CD4-positive, alpha-beta T cell treated with Interleukin-17A for 1 hour (primary cell): Measurements from ENCODE around the gene PDE3B.
"Not testable (repeated sequence)": the region's sequence is repeated elsewhere in the genome, so short reads cannot be mapped to it uniquely, and the experiment has no call there.

Experiments
- DNase-seq: peaks from one replicate; pipeline ENCODE4 v3.0.0-alpha.2; 2020

The PDE3B gene

DNA sequence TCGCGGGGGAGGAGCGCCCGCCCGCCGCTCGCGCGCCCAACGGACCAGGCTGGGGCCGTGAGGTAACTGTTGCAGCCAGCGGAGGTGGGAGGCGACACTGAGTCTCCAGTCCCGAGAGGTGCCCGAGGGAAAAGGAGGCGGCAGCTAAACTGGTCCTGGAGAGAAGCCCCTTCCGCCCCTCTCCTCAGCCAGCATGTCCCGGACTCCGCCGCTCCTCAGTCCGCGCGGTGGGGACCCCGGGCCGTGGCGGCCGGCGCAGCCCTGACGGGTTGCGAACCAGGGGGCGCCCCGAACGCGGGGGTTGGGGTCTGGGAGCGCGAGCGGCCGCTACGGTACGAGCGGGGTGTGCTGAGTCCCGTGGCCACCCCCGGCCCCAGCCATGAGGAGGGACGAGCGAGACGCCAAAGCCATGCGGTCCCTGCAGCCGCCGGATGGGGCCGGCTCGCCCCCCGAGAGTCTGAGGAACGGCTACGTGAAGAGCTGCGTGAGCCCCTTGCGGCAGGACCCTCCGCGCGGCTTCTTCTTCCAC lies at the start of gene PDE3B:
Gene PDE3B (plus strand): TSS at position 108 of the 529 bp plus-strand sequence. CDS start 272 bp downstream, at position 380.
- peak; percentile 80 for DNase-seq

DNA sequence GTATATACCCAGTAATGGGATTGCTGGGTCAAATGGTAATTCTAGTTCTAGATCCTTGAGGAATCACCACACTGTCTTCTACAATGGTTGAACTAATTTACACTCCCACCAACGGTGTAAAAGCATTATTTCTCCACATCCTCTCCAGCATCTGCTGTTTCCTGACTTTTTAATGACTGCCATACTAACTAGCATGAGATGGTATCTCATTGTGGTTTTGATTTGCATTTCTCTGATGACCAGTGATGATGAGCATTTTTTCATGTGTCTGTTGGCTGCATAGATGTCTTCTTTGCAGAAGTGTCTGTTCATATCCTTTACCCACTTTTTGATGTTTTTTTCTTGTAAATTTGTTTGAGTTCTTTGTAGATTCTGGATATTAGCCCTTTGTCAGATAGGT lies 48.3 kb upstream of the PDE3B start:
- not testable (repeated sequence) for DNase-seq

DNA sequence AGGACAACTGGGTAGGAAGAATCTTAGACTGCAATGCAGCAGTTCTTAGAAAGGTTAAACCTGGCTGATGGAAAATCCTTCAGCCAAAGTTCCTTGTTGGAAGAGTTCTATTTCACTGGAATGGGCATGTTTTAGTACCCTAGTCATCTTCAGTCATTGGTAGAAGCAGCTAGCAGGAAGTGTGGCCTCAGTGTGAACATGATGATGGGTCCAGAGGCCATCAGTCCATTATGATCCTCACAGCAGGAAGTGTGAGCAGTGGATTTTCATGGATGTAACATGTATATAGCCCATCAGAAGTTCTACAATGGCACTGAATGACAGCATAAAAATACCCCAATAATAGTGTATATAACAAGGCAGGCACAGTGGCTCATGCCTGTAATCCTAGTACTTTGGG lies 35.9 kb upstream of the PDE3B start:
- DNase-seq = no peak

DNA sequence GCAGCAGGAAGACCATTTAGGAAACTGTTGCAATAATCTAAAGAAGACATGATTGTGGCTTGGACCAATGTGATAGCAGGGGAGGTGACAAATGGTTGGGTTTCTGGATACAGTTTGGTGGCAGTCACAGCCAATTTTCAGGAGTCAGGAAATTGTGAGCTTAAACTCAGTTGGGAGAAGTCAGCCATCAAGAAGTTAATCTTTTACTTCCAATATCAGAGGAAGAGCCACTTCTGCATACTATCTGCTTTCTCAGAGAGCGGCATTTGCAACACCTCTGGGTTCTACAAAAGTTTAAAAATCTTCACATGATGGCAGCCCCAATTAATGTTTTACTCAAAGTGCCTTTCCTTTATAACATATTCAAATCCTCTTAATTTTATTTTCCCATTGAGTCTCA lies 33.7 kb upstream of the PDE3B start:
- DNase-seq = no peak

DNA sequence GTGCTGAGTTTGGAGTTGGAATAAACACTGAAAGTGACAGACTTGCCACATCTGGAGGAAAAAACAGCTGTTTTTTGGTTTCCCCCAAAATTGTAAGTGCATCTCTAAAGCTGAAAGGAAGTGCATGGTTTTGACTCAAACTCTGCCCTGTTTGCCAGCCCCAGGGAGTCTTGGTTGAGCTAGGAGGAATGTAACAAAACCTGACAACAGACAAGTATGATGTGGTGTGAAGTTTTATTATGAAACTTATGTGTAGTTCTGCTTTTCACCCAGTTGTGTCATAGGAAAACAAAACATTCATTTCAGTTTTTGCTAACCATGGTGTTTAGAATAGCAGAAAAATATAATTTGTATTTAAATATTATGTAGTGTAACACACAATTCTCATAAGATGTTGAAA lies 31.7 kb upstream of the PDE3B start:
- no peak for DNase-seq

DNA sequence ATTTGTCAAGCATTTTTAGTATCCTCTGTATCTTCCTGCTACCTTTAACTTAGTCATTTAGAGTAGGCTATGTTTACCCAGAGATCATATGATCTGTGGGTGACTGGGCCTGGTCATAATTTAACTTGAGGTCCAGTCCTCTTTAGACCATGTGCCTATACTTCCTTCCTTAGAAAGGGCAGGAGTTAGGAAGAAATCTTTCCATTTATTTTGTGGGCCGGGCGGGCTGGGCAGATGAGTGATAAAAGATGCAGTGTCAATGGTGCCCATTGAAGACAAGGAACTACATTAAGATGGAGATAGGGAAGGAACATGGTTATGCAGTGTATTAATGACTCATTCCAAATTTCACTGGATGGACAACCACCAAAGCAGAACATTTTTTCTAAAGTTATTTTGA lies 30.9 kb upstream of the PDE3B start:
- no peak for DNase-seq

DNA sequence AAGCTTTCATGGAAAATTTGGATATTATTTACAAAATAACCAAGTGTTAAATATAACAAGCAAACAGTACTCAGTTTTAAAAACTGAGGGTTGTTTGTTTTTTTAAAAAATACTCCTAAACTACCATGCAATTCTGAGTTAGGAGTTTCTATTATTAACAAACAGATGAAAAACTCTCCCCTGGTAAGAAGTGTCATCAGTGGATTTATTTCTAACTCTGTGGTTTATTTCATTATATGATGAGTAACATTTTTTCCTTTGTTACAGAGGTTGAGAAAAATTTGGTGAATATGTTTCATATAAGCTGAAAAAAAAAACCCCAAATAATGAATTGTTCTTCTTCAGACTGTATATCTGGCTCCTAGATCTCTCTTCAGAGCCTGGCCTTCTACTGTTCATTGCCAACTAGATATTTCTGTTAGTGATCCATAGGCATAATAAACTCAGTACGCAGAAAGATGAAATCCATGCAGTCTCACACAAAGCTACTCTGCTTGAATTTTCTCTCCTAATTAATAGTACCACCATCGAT lies 29.4 kb upstream of the PDE3B start:
- no peak for DNase-seq

DNA sequence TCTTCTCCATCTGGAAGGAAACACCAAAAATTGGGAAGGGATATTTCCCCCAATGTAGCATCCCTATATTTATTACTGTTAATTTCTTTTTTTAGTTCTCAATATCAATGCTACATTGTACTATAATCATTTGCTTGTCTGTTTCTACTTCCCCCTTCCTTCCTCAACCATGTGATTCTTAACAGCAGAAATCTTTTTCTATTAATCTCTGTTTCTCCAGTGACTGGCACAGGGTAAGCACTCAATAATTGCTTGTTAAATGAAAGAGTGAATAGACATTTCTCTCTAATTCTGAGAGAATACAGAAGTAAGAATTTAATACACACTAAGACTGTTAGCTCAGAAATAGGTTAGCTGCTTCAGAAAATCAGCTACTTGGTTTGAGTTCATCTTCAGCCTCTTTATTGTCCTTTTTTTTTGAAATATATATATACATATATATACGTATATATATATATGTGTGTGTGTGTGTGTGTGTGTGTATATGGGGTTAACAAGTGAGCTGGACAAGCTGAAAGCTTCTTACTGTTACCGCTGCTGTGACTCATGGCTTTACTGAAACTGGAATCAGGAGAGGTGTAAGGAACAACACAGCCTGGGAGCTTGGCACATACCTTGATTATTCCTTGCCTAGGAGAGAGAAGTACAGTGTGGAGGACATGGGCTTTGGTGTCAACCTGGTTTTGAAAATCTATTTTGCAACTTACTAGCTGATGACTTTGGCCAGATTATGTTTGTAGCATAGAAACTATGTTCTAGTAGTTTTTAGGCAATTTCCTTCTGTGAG lies 26.2 kb upstream of the PDE3B start:
- DNase-seq = no peak

DNA sequence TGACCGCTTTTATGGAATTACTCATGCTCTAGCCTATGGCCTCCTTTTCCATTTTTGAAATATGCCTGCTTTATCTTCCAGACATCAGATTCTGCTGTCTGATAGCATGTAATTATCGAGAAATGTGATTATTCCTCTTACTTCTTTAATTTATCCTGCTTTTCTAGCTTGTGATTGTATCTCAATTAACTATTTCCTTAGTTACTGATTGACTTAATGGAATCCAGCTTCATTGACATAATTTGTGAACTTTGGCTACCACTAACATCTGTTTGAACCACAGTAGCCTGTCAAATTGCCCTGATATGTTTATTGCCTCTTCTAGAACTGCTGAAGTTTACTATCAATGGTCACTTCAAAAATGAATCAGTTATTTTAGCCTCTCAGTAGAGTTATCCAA lies 25.5 kb upstream of the PDE3B start:
- DNase-seq = no peak

DNA sequence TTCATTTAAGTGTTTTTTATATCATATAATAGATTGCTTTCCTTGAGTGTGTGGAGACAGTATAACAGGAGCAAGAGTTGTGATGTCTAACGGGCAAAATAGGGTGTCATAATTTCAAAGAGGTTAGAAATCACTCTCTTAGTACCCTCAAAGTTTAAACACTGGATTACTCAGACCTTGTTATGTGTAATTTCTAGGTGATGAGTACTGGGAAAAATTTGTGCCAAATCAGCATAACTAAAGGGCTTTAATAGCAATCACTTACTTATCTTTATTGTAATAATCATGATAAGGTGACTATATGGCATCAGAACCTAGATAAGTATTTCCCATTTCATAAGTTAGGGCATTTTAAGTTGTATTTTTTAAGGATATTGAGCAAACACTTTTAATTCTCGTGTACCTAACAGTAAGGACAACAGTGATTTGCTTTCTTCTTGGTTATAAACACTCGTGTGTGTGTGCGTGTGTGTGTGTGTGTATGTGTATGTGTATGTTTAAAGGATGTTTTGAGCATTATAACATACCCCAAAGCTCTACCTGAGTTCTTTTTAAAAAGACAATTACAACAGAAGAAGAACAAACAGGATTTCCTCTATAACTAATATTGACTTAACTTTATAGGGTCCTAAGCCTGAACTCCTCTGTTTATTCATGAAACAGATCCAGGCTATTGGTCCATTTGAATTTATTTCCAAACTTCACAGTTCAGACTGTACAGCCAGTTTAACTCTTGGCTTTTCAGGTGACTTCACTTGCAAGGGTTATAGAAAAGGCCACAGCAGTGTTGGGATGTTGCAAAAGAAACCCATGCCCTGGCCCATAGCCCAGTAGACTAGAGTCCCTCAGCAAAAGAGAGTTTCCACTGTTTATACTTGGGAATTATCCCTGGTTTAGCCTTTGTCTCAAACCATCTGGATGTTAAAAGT lies 23.7 kb upstream of the PDE3B start:
- DNase-seq = no peak

DNA sequence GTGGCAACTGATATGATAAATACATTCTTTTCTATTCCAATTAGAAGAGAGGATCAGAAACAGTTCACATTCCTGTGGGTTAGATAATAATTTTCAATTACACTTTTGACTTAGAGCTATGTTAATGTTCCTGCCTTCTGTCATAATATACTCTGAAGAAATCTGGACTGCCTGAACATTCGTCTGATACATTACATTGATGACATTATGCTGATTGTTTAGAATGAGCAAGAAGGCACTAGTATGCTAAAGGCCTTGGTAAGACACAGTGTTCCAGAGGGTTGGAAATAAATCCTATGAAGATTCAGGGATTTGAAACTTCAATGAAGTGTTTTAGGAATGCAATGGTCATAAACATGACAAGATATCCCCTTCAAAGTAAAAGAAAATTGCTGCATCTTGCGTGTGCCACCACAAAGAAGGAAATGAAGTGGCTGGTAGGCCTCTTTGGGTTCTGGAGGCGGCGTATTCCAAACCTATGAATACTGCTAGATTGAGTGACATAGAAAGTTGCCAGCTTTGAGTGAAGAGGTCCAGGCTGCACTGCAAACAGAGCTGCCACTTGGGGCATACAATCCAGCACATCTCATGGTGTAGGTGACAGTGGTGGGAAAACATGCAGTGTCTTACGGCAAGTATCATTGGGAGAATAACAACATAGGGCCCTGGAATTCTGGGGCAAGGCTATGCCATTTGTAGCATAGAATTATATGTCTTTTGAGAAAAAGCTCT lies 21.2 kb upstream of the PDE3B start:
- no peak for DNase-seq

DNA sequence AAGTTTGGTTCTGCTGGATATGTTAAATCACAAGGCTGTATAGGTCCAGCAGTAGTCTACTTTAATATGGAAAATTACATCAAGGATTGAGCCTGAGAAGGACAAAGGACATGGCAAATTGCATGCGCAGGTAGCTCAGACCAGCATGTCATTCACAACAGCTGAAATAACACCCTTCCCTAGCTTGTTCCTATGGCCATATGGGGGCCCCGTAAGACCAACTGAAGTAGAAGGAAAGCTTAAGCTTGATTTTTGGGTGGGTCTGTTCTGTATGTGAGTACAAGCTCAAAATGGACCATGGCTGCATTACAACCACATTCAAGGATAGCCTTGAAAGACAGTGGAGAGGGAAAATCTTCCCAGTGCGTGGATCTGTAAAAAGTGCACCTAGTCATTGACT lies 20.6 kb upstream of the PDE3B start:
- no peak for DNase-seq

DNA sequence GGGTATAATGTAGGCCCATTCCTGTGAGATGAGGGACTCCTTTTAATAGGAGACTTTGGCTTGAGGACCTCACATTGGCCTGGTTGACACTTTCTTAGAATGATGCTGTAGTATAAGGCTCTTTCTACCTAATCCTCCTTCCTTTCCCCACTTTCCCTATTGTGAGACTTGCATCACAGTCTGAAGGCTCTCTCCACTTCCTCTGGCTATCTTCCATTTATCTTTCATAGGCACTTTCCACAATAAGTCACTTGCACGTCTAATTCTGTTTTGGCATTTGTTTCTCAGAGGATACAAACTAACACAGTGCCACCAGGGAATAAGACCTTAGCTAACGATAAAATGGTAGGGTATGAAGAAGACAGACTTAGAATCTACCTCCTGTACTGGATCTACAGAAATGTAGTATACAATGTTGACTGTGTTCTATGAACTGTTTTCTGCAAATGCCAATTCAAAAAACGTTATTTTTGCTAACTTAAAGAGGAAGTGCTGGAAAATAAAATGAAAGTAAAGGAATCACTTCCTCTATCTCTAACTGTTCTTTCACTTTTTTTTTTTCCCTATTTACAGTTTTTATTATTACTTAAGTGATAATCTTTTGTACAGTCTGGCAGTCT lies 17.9 kb upstream of the PDE3B start:
- DNase-seq = no peak

DNA sequence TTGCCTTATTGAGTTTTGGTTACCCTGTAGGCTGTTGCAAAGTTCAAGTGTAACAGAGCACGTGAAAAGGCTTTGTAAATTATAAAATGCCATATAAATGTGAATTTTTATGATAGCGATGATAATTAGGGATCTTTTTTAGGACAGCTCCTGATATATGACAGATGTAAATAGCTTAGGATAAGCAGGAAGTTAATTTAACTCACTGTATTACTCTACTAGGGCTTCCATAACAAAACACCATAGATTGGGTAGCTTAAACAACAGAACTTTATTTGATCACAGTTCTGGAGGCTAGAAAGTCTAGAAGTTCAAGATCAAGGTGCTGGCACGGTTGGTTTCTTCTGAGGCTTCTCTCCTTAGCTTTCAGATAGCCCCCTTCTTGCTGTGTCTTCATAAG lies 17.0 kb upstream of the PDE3B start:
- no peak for DNase-seq

DNA sequence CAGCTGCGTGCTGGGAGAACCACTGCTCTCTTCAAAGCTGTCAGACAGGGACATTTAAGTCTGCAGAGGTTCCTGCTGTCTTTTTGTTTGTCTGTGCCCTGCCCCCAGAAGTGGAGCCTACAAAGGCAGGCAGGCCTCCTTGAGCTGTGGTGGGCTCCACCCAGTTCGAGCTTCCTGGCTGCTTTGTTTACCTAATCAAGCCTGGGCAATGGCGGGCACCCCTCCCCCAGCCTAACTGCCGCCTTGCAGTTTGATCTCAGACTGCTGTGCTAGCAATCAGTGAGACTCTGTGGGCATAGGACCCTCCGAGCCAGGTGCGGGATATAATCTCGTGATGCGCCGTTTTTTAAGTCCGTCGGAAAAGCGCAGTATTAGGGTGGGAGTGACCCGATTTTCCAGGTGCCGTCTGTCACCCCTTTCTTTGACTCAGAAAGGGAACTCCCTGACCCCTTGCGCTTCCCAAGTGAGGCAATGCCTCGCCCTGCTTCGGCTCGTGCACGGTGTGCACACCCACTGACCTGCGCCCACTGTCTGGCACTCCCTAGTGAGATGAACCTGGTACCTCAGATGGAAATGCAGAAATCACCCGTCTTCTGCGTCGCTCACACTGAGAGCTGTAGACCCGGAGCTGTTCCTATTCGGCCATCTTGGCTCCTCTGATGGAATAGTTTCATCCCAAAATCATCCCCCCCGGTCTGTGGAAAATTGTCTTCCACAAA lies 9.9 kb upstream of the PDE3B start:
- DNase-seq = peak; percentile 66

DNA sequence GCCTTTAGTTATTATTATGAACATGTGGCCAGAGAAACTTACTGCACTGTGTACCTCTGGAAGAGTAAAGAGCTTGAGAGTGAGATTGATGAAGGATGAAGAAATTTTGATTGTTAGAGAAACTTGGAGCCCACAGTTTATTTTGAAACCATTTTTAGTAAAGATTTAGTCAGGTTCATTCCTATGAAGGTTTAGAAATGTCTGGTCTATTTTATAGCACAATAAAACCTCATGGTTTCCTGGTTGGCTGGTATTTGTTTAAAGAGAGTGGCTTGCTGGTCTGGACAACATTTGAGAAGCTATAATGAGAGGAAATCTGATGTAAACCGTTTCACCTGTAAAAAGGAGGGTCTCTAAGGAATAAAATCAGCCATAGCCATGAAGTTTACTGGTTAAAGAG lies 8.8 kb upstream of the PDE3B start:
- no peak for DNase-seq

DNA sequence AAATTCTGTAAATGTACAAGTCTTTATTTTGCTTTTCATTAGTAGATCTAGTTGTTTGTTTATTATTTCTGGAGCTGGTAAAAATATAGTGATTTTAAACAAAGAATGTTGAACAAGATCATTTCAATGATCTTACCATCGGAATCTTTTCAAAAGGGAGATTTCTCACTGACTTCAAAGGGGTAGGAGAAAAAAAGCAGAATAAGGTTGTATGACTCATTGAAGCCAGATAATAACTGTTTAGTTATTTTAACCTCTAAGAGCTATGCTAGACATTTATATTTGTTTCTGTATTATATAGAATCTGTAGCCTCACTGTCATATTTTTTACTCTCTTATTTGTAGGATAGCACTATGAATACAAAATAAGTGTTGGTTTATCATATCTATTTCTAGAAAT lies 8.1 kb upstream of the PDE3B start:
- no peak for DNase-seq

DNA sequence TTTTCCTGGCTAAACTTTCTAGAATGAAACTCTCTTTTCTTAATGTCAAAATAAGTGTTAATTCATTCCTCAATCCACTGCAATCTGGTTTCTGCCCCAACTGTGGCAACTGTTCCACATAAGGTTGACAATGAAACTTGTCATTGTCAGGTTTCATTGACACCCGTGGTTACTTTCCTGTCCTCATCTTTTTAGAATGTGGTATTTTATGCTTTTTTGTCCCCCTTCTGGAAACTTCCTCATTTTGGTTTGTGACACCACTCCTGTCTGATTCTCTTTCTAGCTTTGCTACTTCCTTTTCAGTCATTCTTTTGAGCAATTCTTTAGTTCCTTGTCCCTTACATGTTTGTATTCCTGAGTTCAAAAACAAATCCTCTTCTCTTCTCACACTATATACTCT lies 7.5 kb upstream of the PDE3B start:
- peak; percentile 40 for DNase-seq

DNA sequence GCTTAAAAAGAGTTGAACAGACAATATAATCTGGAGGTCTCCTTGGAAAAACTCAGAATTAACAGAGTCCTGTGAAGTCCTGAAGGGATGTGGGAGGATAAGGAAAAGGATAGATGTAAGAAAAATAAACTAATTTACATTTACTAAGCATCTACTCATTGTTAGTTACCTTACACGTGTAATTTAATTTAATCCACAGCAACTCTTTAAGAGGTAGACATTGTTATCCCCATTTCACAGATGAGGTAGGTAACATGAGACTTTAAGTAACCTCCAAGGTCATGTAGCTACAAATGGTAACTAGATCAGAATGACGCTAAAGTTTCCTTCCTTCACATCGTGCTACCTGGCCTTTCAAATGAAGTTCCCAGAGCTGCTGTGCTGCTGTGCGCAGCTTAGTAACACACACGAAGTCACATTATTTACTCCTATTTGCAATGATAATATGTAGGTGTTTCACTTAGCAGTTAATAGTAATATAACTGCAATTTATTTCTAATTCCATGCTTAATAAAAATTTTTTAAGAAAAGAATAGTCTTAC lies 5.7 kb upstream of the PDE3B start:
- no peak for DNase-seq

DNA sequence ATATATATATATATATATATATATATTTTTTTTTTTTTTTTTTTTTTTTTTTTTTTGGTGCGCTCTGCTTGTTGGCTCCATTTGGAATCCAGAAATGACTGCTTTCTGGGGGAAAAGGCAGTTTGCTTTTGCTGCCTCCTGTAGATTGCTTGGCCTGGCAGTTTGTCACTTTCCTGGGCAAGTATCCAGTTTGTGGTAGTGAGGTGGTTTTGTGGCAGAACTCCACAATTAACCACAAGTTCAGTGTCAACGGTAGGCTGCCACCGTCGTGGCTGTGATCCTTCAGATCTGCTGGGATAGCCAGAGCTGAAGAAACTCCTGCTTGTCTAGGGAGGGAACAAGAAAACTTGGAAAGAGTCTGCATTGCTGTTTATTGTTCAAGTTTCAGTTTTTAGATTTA lies 5.0 kb upstream of the PDE3B start:
- DNase-seq = peak; percentile 40

DNA sequence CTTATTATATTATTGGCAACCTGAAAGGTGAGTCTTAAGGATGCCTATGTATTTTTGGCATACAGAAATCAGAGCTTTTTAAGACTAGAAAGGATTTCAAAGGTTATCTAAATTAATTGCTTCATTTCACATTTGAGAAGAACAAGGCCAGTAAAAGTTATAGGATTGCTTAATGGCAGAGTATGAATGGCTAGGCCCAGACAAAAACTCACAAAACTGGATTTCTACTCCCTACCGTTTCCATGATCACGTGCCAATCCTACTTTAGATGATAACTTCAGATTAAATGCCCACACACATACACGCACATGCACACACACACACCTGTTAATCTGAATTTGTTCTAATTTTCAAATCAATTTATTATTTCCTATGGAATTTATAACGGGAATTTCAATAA lies 1.8 kb upstream of the PDE3B start:
- DNase-seq = no peak
